Peyer's patch (tissue), 4 donors: ENCODE data around the gene BUB1B. TPM values are rescaled to one million over a fixed set of nuclear protein-coding genes. Genes with fewer than 3 reads are reported as not detected.

Experiments
- DNase-seq, 3 donors: peaks; one replicate each; pipeline ENCODE4 v3.0.0-alpha.2; 2017 to 2019
- H3K27ac ChIP-seq, 4 donors: fragments of 200-600 bp; sonication (generic); one replicate each; pipeline ENCODE4 v1.5.1; 2016 to 2019
- H3K27me3 ChIP-seq, 2 donors: fragments of 200-600 bp; sonication (generic); one replicate each; pipeline ENCODE4 v1.5.1; 2019
- H3K36me3 ChIP-seq, 3 donors: fragments of 200-600 bp; sonication (generic); one replicate each; pipeline ENCODE4 v1.5.1; 2016 to 2019
- H3K4me1 ChIP-seq, 4 donors: fragments of 200-600 bp; sonication (generic); one replicate each; pipeline ENCODE4 v1.5.1; 2016 to 2019
- H3K4me3 ChIP-seq, 4 donors: fragments of 200-600 bp; sonication (generic); 1 replicate in 3 of 4; 2 replicates in 1 of 4; pipeline ENCODE4 v1.5.1; 2016 to 2019; ENCODE audit warnings: mild to moderate bottlenecking in 1 of 4
- H3K9me3 ChIP-seq, 4 donors: fragments of 200-600 bp; sonication (generic); one replicate each; pipeline ENCODE4 v1.5.1; 2016 to 2019; ENCODE audit warnings: mild to moderate bottlenecking in 1 of 4
- CTCF ChIP-seq, 6 experiments: fragments of 450-650 bp in 4 of 6; fragments of 200-600 bp in 2 of 6; sonication (generic) in 1 of 6; IDR thresholded peaks; one replicate each; pipeline ENCODE4 v1.5.1; 2017 to 2019; ENCODE audit warnings: antibody characterized with exemption in 6 of 6, mild to moderate bottlenecking in 3 of 6, moderate library complexity in 1 of 6
- POLR2A ChIP-seq, 2 donors: fragments of 450-650 bp; IDR thresholded peaks; one replicate each; pipeline ENCODE4 v1.5.1; 2017; ENCODE audit warnings: antibody characterized with exemption in 2 of 2, mild to moderate bottlenecking in 2 of 2, moderate library complexity in 2 of 2
- total RNA-seq, 4 donors: library from RNA; depleted of rRNA; stranded (reverse); fragments of >200 nt; gene quantifications; one replicate each; pipeline ENCODE4 v1.1.0, GENCODE V29; 2016

BUB1B gene
- total RNA-seq, 4 donors from 2014 or later, result 10.6 to 120 (median 13.3) TPM

- DNase-seq, result peak in 2 of 3 donors; percentile 13 to 42
- Histone ChIP-seq H3K27me3 (no peaks in the 10 kb centered on the region), H3K4me3 (no peak overlapping the region), H3K36me3 (no peaks in the 10 kb centered on the region), H3K9me3 (no peaks in the 10 kb centered on the region), H3K4me1 (peaks cover 0 to 9% (median 4%) of the 10 kb centered on the region in 4 donors), H3K27ac (no peak overlapping the region)
- TF ChIP-seq CTCF (IDR thresholded peaks at IDR 0.05) (no peak), POLR2A (IDR thresholded peaks at IDR 0.05) (no peak)
Measured at GRCh38 chr15:40240619-40241221, 79.9 kb downstream of the BUB1B start.

DNA sequence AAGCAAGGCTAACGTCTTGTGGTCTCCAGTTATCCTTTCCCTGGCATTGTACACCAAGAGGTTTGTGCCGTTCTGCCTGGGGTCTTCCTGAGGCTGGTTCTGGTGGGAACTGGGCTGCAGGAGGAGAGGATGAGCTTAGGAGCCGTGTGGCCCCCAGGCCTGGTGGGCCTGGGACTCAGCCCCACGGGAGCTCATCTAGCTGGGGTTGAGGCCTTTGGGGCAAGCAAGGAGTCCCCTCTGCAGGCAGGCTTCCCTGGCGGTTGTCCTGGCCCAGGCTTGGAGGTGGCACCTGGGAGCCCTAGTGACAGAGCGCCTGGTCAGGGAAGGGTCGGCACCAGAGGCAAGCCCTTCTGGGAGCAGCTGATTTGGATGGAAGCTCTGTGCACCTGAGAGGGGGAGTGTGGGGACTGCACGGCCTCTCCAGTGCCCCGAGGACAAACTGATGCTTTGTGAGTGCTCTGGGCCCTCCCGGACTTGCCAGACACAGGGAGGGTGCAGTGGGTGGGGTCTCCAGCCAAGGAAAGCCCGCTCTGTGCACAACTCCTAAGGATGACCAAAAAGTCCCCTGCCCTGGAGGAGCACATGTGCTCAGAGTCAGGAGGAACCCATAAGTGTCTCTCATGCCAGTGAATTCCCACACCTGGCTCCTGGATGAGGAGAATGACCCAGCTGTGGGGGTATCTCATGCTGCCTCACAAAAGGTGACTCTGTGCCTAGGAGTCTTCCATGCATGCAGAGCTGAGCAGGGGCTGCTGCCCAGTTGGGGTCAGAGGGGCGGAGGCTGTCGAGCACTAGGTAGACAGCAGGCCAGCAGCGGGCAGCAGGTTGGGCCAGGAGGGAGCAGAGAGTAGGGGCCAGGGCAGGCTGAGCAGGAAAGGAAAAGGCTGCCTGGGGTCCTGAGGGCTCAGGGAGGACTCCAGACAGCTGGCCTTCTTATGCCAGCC is 80.7 kb downstream of the BUB1B start:
- TF ChIP-seq CTCF (IDR thresholded peaks at IDR 0.05) (no peak), POLR2A (IDR thresholded peaks at IDR 0.05) (no peak)
- no peaks in the 10 kb centered on the region for H3K9me3 ChIP-seq
- no peaks in the 10 kb centered on the region for H3K36me3 ChIP-seq
- H3K4me3 ChIP-seq, result no peak overlapping the region
- H3K27me3 ChIP-seq, result no peaks in the 10 kb centered on the region
- peak; percentile 8 to 43 (median 36) for DNase-seq
- H3K27ac ChIP-seq, result no peak overlapping the region
- H3K4me1 ChIP-seq, result peaks cover 0 to 9% (median 4%) of the 10 kb centered on the region in 4 donors

DNA sequence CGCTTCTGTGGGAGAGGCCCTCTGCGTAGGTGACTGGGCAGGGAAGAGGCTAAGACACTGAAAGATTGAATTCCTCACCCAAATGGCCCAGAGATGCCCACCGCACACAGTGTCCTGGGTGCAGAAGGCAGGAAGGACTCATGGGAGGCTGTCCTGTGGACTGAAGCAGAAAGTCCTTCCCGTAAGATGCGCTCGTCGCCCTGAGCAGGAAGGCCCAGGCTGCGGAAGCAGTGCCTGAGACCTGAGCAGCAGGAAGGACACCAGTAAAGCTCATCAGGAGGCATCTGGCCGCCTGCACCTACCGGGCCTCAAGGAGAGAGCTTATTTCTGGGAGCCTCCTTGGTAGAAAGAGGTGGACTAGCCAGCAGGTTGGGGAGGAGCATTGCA is 81.3 kb downstream of the BUB1B start:
- Histone ChIP-seq H3K4me1 (peaks cover 0 to 9% (median 4%) of the 10 kb centered on the region in 4 donors), H3K9me3 (no peaks in the 10 kb centered on the region), H3K27ac (no peak overlapping the region), H3K36me3 (no peaks in the 10 kb centered on the region), H3K4me3 (no peak overlapping the region), H3K27me3 (no peaks in the 10 kb centered on the region)
- DNase-seq, result peak in 2 of 3 donors; percentile 40 to 41
- TF ChIP-seq CTCF (IDR thresholded peaks at IDR 0.05) (no peak), POLR2A (IDR thresholded peaks at IDR 0.05) (no peak)

- Histone ChIP-seq H3K27ac (no peak overlapping the region), H3K9me3 (no peaks in the 10 kb centered on the region), H3K36me3 (no peaks in the 10 kb centered on the region), H3K4me3 (no peak overlapping the region), H3K27me3 (no peaks in the 10 kb centered on the region), H3K4me1 (peaks cover 0 to 9% (median 4%) of the 10 kb centered on the region in 4 donors)
- TF ChIP-seq POLR2A (IDR thresholded peaks at IDR 0.05), result no peak
- no peak for TF ChIP-seq CTCF (IDR thresholded peaks at IDR 0.05)
- peak in 2 of 3 donors; percentile 24 to 41 for DNase-seq
Measured at GRCh38 chr15:40242601-40243000, 81.7 kb downstream of the BUB1B start.

DNA sequence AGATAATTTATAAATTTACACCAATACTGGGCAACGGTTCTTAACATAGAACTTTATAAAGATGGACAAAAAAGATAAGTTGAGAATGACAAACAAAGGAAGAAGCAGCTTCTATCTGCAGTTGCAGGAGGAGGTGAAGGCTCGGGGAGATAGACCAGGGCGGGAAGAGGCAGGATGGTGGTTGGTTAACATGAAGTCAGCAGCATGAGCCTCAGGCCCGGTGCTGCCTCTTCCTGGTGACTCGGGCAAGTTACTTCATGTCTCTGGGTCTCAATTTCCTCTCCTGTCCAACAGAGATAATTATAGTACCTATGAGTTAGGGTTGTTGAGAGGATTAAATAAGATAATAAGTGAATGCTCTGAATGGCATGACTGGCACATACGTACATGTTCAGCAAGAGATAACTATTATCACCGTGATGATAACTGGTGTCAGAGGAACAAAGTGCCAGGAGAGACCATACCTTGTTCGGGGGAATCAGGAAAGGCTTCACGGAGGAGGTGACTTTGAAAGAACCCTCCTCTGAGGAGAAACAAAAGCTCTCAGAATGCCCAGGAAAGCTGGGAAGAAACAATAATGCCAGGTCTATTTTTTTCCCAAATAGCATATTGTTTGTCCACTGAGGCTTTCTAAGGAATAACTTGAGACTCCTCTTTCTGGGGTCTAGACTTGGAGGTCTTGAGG is 82.4 kb downstream of the BUB1B start:
- no peaks in the 10 kb centered on the region for H3K36me3 ChIP-seq
- H3K9me3 ChIP-seq, result no peaks in the 10 kb centered on the region
- H3K27me3 ChIP-seq, result no peaks in the 10 kb centered on the region
- H3K27ac ChIP-seq, result no peak overlapping the region
- TF ChIP-seq POLR2A (IDR thresholded peaks at IDR 0.05) (no peak), CTCF (IDR thresholded peaks at IDR 0.05) (no peak)
- H3K4me1 ChIP-seq, result peaks cover 0 to 9% (median 4%) of the 10 kb centered on the region in 4 donors
- DNase-seq, result peak in 1 of 3 donors; percentile 41
- no peak overlapping the region for H3K4me3 ChIP-seq
